HepG2 (cell line): ENCODE data around the gene KLHL21. TPM values are rescaled to one million over a fixed set of nuclear protein-coding genes. Genes with fewer than 3 reads are reported as not detected.
A peak's percentile ranks its signal among the peaks of the same experiment; 100 is the strongest.

Experiments
- ASH2L ChIP-seq: fragments of 300-600, 200-600 bp; sonication (generic); IDR thresholded peaks from 2 replicates; pipeline ENCODE4 v1.7.0; 2017; ENCODE audit warnings: low read depth, mild to moderate bottlenecking, moderate library complexity, mixed read lengths, low read length; ENCODE audit not compliant: insufficient read length
- E2F1 ChIP-seq: sonication (generic); formaldehyde crosslinking; IDR thresholded peaks from 2 replicates; pipeline ENCODE4 v1.5.0; 2020; ENCODE audit warnings: missing genetic modification reagents
- HOMEZ ChIP-seq: IDR thresholded peaks from 2 replicates; pipeline ENCODE4 v1.6.1; 2016; ENCODE audit warnings: low read depth
- KMT2B ChIP-seq: IDR thresholded peaks from 2 replicates; pipeline ENCODE4 v1.6.1; 2016; ENCODE audit warnings: missing genetic modification reagents, missing compliant biosample characterization
- MBNL3 ChIP-seq: fragments of 250-450 bp; sonication (Bioruptor Pico); conservative IDR thresholded peaks from 2 replicates; pipeline ENCODE4 v1.8.0; 2022; ENCODE audit warnings: mild to moderate bottlenecking, inconsistent platforms
- POLR2AphosphoS5 ChIP-seq: IDR thresholded peaks from 2 replicates; pipeline ENCODE4 v1.6.1; 2012; ENCODE audit warnings: low read depth, low read length
- PRDM15 ChIP-seq: sonication (generic); formaldehyde crosslinking; IDR thresholded peaks from 2 replicates; pipeline ENCODE4 v1.4.0; 2020; ENCODE audit warnings: missing genetic modification reagents
- ZNF646 ChIP-seq: sonication (generic); formaldehyde crosslinking; IDR thresholded peaks from 2 replicates; pipeline ENCODE4 v1.9.0; 2021; ENCODE audit warnings: mild to moderate bottlenecking, missing genetic modification reagents
- polyA plus RNA-seq, 8 experiments: library from polyadenylated mRNA; depleted of rRNA in 3 of 8; stranded (reverse) in 7 of 8; unstranded in 1 of 8; fragments of >200 nt; fragmentation: Illumina TruSeq in 4 of 8; extraction: Trizol in 4 of 8; gene quantifications; 2 replicates each; pipeline versions ENCODE4 v1.2.1 to v1.2.3, GENCODE V29; 2011 to 2016; ENCODE audit warnings: low read depth in 4 of 8, missing spikeins in 1 of 8, mixed read lengths in 1 of 8; ENCODE audit not compliant: insufficient read depth in 1 of 8
- total RNA-seq, 5 experiments: library from RNA; depleted of rRNA; stranded (reverse); fragments of >200 nt; fragmentation: Illumina TruSeq; extraction: Trizol; gene quantifications; 2 replicates each; pipeline ENCODE4 v1.2.3, GENCODE V29; 2016; ENCODE audit warnings: low read depth in 1 of 5

The KLHL21 gene
- total and polyA plus RNA-seq, 2 of the 13 experiments (the other 11 are each of a cell fraction or from before 2014, with no cell fraction given), result 14.8 to 25.0 TPM

- TF ChIP-seq HOMEZ (peak; percentile 46; the same call in 1 of the 2 replicates), ASH2L (peak; percentile 87), E2F1 (CRISPR knock-in tag) (peak; percentile 74; the same call in 1 of the 2 replicates), ZNF646 (CRISPR knock-in tag) (no peak), POLR2AphosphoS5 (peak; percentile 78), PRDM15 (CRISPR knock-in tag) (peak; percentile 57; the same call in 1 of the 2 replicates), KMT2B (CRISPR knock-in tag) (peak; percentile 78; the same call in 1 of the 2 replicates), MBNL3 (no peak)
These were observed 48.4 kb downstream of the KLHL21 start, which contains the start of gene NOL9 (continued) for GRCh38 chr1:6554031-6554906.
